ENCODE results near the gene MARK1.

- no peak for TF ChIP-seq POLR2A (IDR thresholded peaks at IDR 0.05; ENCODE audit: low read depth, low read length)
- no peak for TF ChIP-seq CEBPB (IDR thresholded peaks at IDR 0.05; ENCODE audit: low read depth, low read length)
- TF ChIP-seq CTCF (conservative IDR thresholded peaks at IDR 0.05; ENCODE audit: low read depth, low read length) = no peak
- TF ChIP-seq MAZ (IDR thresholded peaks at IDR 0.05; ENCODE audit: borderline replicate concordance, low read depth, low read length) = no peak
- no peak for TF ChIP-seq SMC3 (IDR thresholded peaks at IDR 0.05; ENCODE audit: low read depth, low read length)
- TF ChIP-seq MXI1 (IDR thresholded peaks at IDR 0.05; ENCODE audit: borderline replicate concordance, low read depth, low read length) = no peak
- no peak for TF ChIP-seq RAD21 (IDR thresholded peaks at IDR 0.05; ENCODE audit: low read length)
- TF ChIP-seq FOS (IDR thresholded peaks at IDR 0.05; ENCODE audit: low read depth, low read length) = no peak
- TF ChIP-seq CHD1 (IDR thresholded peaks at IDR 0.05; ENCODE audit: low read depth, low read length) = no peak
- no peak for TF ChIP-seq BHLHE40 (IDR thresholded peaks at IDR 0.05; ENCODE audit: low read depth, low read length)
- TF ChIP-seq RFX5 (IDR thresholded peaks at IDR 0.05; ENCODE audit: low read depth, low read length) = no peak
- no peak for TF ChIP-seq MAFK (IDR thresholded peaks at IDR 0.05; ENCODE audit: low read depth, low read length)
- TF ChIP-seq USF2 (IDR thresholded peaks at IDR 0.05; ENCODE audit: low read depth, low read length) = no peak
- TF ChIP-seq RCOR1 (IDR thresholded peaks at IDR 0.05; ENCODE audit: insufficient replicate concordance, low read length) = no peak
Measured at GRCh38 chr1:220696226-220696862, 168.4 kb downstream of the MARK1 start.
